Suppressor macrophage (primary cell): ENCODE data around the gene CTDSPL.
A peak's percentile ranks its signal among the peaks of the same experiment; 100 is the strongest.
"Not testable (repeated sequence)": the region's sequence is repeated elsewhere in the genome, so short reads cannot be mapped to it uniquely, and the experiment has no call there.

Experiments
- DNase-seq, 4 experiments: peaks; one replicate each; pipeline ENCODE4 v3.0.0-alpha.2; 2020 to 2022

CTDSPL gene

DNA sequence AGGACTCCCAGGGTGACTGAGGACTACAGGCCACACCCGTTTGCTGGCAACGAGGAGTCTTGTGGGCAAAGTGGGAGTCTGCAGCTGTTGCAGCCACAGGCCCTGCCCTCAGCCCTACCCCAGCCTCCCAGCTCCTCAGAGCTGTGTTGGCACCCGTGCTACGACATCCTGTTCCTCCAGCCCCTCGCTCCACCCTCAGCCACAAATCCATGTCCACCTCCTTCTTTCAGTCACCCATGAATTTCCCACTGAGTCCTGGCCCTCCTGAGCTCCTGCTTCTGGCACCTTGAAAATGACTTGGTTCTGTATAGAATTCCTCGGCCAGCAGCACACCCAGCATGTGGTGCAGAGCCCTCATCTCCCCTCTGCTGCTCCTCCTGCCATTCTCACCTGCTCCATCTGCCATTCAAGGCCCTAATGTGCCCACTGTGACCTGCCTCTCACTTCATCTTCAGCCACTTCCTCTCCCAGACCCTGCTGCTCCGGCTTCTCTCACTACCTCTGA, 108.0 kb downstream of the CTDSPL start:
- no peak for DNase-seq

GRCh38 chr3:37970802-37971201, 109.1 kb downstream of the CTDSPL start:
- no peak for DNase-seq

GRCh38 chr3:37971467-37971866, 109.8 kb downstream of the CTDSPL start:
- DNase-seq, result no peak

GRCh38 chr3:37972056-37972455, 110.4 kb downstream of the CTDSPL start:
- DNase-seq, result not testable (repeated sequence)

- no peak for DNase-seq
Observed at GRCh38 chr3:37973246-37974054, 111.8 kb downstream of the CTDSPL start.

- peak; percentile 79 to 92 (median 84) for DNase-seq
Observed at GRCh38 chr3:37974121-37975083, 112.7 kb downstream of the CTDSPL start.

- peak; percentile 64 to 88 (median 82) for DNase-seq
Observed at GRCh38 chr3:37979541-37980461, 118.1 kb downstream of the CTDSPL start.

- no peak for DNase-seq
Observed at GRCh38 chr3:37980462-37981347, 119.0 kb downstream of the CTDSPL start.

GRCh38 chr3:37981348-37981664, 119.6 kb downstream of the CTDSPL start:
- DNase-seq, result no peak

- DNase-seq, result no peak
Observed at GRCh38 chr3:37982331-37982730, 120.7 kb downstream of the CTDSPL start.

DNA sequence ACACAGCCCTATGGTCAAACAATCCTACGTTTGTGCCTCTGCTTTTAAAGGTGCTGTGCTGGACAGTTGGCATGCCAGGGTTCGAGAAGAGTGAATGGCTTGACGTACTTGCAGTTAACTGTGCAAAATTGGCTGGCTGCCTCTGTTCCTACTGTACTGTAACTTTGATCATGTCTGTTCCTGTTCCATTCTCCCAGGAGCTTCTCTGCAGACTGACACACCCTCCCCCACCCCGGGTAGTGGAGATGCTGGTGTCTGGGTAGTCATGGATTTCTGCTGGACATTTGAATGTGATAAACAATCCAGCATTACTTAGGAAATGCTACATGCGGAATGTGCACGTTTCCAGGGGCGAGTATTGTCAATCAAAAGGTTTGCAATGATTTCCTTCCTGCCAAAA, 122.4 kb downstream of the CTDSPL start:
- DNase-seq, result no peak

GRCh38 chr3:37984596-37984995, 122.9 kb downstream of the CTDSPL start:
- no peak for DNase-seq

DNA sequence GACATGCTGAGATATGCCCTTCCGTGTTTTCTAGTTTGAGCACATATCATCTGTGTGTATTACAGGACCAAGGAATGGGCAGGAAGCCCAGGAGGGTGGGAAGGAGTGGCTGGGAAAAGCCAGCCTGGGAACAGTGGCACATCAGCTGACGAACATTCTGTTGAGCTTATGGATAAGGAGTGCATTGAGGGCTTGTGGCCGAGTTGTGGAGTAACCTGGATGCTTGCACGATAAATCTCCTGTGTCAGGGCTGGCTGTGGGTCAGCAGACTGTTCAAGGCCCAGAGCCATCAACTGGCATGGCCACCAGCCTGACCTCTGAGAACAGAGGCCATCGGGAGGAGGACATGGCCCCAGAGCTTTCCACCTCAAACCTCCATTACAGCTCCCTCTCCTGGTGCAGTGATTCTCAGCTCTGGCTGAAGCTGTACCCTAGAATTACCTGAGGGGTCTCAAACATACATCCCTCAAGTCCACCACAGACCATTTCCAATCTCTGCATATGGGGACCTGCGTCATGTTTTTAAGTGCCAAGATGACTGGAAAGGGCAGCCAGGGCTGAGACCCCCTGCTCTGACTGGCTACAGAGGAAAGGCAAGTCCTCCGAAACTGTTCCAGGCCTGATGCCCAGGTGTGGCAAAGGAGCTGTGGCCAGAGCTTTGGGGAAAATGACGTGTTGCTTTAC, 124.1 kb downstream of the CTDSPL start:
- no peak for DNase-seq

- DNase-seq, result peak in 1 of 4 experiments; percentile 0
Observed at GRCh38 chr3:37986479-37987314, 125.0 kb downstream of the CTDSPL start.

DNA sequence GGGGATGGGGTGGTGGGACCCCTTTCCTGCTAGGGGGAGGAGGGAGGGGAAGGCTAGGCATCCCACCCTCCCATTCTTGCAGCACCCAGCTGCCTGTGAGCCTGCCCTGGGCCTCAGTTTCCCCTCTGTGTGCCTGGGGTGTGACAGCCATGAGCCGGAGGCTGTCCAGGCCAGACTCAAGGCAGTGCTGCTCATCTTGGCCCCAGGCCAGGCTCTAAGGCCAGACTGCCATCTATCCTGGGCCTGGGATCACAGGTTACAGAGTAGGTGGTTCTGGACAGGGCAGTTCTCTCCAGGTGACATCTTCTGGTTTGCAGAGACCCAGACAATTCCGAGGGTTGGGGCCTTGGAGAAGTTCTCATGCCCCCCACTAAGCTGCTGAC, 125.6 kb downstream of the CTDSPL start:
- DNase-seq, result no peak

DNA sequence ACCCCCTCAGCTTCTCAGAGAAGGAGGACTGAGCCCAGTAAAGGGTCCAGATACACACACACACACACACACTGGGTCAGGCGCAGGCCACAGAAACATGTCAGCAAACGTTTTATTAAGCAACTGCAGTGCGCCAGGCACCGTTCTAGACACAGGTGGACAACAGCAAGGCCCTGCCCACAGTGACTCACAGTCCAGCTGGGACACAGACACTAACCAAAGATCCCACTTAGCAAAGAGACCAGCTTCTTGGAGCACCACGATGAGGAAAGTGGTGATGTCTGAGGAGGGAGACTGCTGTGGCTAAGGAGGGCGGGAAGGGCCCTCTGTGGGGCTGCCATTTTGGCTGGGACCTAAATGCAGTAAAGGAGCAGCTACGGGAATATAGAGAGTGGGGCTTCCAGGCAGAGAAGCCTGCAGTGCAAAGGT, 126.1 kb downstream of the CTDSPL start:
- DNase-seq, result no peak

- DNase-seq, result not testable (repeated sequence)
Observed at GRCh38 chr3:37988376-37988775, 126.7 kb downstream of the CTDSPL start.

DNA sequence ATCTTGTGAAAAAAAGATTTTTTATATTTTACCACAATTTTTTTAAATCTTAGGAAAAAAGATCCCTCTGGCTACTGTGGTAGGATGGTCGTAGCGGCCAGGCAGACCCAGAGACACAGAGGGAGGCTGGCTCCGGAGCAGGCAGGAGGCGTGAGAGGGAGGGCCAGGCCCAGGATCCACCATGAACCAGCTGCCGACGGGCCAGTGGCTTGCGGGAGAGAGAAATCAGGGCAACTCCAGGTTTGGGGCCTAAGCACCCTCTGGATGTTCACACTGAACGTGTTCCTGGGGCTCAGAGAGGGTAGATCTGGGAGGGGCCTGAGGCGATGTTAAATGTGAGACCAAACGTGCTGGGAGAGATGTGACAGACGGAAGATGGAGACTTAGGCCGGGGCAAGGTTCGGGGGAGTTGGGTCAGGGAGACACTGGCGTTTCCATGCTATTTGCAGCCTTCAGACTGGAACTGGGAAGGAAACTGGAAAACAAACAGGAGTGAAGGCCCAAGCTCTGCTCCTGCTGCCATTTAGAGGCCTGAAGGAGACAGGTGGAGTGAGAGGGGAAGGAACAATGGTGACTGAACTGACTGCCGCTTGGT, 127.3 kb downstream of the CTDSPL start:
- DNase-seq, result no peak

GRCh38 chr3:37989821-37990480, 128.3 kb downstream of the CTDSPL start:
- DNase-seq, result no peak
